Hematopoietic multipotent progenitor cell treated with erythropoietin and hydrocortisone succinate and interleukin-3 and kit ligand, for 6 days (in vitro differentiated cells): ENCODE results near the gene EFCAB5.
"Not testable (repeated sequence)": the region's sequence is repeated elsewhere in the genome, so short reads cannot be mapped to it uniquely, and the experiment has no call there.

Experiments
- DNase-seq: peaks from one replicate; pipeline ENCODE4 v3.0.0-alpha.2; 2015

Gene EFCAB5

DNA sequence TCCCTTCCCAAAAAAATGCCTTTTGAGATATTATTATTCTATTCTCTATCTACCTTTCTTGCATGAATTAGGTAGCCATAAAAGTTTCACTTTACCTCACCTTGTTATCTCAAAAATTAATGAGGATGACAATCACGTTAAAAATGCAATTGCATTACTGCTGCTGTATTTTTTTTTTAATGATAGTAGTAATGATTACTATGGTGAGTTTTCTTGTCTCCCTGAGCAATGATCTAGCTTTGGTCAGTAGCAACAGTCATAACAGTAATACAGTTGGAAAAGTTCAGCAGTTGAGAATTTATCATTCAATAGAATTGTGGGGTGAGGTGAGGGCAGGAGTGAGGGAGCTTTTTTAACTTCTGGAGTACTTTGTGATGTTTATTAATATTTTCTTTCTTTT lies at the start of gene EFCAB5:
TSS of gene EFCAB5 (plus strand) at position 301 of the 400 bp plus-strand sequence. CDS start 163 bp downstream, outside the sequence.
- no peak for DNase-seq

DNA sequence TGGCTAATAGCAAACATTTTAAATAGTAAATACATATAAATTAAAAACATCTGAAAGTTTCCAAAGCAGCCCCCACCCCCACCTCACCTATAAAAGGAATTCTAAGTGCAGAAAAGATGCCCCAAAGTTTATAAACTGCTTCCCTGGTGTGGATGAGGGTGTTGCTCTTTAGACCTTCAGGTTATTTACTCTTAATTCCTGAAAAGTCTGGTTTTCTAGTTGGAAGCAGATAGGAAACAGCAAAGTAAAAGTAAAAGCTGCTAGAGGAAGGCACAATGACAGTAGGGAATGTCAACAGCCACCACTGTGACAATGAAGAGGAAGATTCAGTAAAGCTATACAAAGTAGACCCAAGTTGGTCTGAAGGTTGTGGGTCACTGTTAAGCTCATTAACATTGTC lies 49.2 kb upstream of the EFCAB5 start:
- no peak for DNase-seq

DNA sequence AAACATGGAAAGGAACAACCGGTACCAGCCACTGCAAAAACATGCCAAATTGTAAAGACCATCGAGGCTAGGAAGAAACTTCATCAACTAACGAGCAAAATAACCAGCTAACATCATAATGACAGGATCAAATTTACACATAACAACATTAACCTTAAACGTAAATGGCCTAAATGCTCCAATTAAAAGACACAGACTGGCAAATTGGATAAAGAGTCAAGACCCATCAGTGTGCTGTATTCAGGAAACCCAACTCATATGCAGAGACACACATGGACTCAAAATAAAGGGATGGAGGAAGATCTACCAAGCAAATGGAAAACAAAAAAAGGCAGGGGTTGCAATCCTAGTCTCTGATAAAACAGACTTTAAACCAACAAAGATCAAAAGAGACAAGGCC lies 44.3 kb upstream of the EFCAB5 start:
- not testable (repeated sequence) for DNase-seq

GRCh38 chr17:29903471-29903870 lies 38.0 kb upstream of the EFCAB5 start:
- no peak for DNase-seq

GRCh38 chr17:29905086-29905878 lies 36.2 kb upstream of the EFCAB5 start:
- DNase-seq: no peak

DNA sequence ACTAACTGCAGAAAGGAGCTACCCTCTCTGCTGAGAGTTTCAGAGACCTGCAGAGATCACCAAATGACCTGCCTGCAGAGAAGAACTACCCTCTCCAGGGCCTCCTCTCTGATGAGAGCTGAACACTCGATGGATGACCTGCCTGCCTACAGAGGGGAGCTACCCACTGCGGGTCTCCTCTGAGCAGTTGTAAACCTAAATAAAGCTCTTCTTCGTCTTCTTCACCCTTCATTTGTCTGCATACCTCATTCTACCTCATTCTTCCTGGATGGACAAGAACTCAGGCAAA lies 35.6 kb upstream of the EFCAB5 start:
- DNase-seq: no peak

GRCh38 chr17:29906969-29907368 lies 34.5 kb upstream of the EFCAB5 start:
- no peak for DNase-seq

GRCh38 chr17:29909236-29910003 lies 32.0 kb upstream of the EFCAB5 start:
- no peak for DNase-seq

DNA sequence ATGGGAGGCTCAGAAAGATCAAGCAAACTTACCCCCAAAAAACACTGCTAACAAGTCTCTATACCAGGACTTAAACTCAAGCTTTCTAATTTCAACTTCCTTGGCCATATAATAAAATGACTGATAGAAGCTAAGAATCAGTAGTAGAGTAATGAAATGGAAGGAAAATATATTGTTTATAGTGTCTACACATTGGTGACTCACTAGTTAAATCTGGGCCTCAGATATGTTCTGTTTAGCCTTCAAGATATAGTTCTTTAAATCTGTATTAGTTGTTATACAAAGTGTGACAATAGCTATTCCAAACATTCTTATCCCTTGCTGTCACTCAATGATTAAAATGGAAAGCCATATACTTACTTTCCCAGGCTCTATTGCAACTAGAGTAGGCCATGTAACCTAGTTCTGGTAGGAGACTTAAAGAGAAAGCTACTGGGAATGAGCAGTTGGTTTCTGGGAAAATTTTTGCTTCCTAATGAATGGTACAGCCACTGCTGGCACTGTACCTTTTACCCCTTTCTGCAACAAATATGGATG lies 29.7 kb upstream of the EFCAB5 start:
- DNase-seq: no peak

DNA sequence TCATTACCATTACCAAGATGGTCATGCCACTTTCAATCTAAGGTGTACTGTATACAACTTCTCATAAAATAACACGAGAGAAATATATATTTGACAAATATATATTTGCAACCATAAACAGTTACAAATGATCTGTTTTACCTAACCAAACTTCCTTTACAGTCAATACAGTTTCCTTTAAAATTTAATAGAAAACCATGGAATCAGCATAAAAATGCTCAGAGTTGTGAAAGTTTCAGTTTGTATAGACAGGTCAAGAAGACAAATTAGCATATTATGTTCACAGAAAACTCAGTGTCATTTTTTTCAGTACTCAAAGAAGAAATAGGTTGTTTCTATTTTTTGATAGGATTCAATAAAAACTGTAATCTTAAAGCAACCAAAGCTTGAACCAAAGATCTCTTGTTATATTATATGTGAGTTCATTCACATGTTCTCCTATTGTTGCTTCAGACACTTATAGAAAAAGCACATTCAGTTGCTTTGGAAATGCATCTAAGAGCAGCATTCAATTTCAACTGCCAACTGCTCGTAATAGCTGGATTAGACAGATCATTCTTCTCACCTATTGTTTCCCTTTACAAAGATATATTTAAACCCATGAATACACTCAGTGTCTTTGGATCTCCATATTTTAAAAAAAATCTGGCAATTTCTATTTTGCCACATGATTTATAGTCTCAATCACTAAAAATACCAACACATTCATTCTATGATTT lies 26.5 kb upstream of the EFCAB5 start:
- no peak for DNase-seq

- no peak for DNase-seq
Observed at GRCh38 chr17:29918016-29918415, 23.4 kb upstream of the EFCAB5 start.

DNA sequence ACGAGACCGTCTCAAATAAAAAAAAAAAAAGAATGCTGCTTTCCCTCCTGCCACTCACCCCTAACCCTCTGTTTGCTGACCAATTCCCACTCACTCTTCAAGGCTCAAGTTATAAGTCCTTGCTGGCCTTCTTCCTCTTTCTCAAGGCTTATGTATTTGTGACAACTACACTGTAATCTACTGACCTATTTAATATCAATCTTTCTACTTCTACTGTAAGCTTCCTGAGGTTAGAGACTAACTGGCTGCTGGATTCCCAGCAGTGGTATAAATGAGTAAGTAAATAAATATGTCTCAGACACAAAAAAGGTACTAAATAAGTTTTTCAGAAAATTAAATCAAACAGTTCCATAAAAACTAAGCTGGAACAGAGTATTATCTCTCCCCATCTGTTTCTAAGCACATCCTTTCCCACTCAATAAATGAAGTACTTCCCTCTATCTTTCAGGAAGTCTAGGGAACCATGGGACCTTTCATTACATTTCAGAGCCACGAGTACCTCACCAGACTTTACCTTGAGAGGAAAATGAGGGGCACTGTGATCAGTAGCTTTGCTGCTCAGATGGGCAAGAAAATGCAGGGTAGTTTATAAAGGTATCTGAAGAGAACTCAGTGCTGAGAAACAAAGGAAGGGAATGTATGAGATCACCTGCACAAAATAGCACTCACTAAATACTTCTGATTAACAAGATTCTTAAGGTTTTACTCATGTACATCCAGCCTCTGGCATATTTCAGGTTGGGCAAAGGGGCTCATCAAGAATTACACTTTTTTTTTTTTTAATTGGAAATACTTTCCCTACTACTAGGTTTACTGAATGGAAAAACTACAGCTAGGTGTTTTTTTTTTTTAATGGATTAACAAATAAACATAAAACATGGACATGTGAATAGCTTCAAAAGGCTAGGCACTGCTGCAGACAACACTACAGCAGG lies 22.2 kb upstream of the EFCAB5 start:
- DNase-seq: peak; percentile 19

DNA sequence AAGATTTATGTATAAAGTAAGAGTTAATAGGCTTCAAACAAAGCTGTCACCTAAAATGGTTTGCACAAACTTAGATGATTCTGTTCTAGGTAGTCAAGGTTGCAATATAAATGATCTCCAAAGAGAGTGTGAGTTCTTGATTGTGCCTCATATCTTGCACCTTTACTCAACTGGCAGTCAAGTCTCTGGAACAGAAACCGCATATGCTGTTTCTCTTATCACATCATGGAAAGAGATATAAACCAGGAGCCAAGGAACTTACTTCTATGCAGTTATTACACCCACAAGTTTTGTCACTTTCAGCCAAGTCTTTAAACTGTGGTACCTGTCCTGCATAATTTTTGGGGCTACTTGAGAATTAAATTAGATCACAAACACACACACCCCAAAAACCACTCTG lies 16.6 kb upstream of the EFCAB5 start:
- peak; percentile 55 for DNase-seq

DNA sequence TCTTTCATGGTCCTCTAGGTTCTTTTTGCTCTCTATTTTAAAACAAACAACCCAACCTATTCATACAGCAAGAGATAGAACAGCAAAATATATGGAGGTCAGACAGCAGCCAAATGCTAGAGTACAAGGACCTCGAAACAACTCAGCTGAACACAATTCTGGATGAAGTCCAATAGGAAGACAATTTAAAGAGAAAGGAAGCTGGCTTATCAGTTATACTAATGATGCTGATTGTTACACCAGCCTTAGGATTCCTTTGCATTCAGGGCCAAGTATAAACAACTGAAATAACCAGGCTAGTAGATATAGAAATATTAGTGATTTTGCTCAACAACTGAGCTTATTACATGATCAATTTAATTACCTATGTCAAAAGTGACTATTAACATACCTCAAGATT lies 13.9 kb upstream of the EFCAB5 start:
- DNase-seq: peak; percentile 42

- DNase-seq: peak; percentile 80
Observed at GRCh38 chr17:29929006-29929532, 12.4 kb upstream of the EFCAB5 start.

DNA sequence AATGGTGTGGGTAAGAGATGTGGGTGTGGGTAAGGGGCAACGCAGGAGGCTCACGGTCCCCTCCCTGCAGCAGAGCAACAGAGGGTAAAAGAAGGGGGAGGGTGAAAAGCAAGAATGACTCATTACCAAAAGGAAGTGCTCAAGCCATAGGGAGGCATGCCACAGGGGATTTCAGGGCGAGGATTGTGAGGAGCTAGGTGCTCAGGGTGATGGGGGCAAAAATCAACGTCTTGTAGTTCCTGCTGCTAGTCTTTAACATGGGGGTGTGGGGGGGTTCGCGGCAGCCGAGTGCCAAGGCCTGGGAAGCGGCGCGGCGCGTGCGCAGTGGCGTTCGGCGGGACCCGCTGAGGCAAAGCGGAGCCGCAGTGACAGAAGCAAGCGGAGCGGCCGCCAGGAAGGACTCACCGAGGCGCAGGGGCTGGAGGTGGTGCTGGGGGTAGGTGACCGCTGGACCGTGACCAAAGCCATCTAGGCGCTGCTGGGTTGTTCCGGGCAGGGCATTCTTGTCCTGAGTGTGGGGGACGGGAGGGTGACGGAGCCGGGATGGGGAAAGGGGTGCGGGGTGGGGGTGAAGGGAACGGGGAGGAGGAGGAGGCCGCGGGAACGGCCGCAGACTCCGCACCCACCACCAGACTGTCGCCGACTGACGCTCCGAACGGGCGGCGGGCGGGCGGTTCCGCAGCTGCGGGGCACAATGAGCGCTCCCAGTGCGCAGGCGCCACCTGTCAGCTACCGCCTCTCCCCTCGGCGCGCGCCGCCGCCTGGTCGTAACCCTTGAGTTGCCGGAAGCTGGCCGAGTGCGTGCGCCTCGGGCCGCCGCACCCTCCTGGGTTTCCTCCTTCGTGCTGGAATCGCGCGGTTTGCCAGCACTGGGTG lies 11.7 kb upstream of the EFCAB5 start, which contains the start of gene SSH2:
TSS of gene SSH2 (minus strand) at position 696 of the 876 bp plus-strand sequence. CDS start at position 468, 228 bp downstream.
- peak; percentile 97 for DNase-seq

- DNase-seq: no peak
Observed at GRCh38 chr17:29930409-29931010, 10.9 kb upstream of the EFCAB5 start.

GRCh38 chr17:29931231-29931932 lies 10.1 kb upstream of the EFCAB5 start:
- peak; percentile 98 for DNase-seq

GRCh38 chr17:29933379-29933778 lies 8.1 kb upstream of the EFCAB5 start:
- no peak for DNase-seq

- DNase-seq: not testable (repeated sequence)
Observed at GRCh38 chr17:29935909-29936308, 5.5 kb upstream of the EFCAB5 start.
